Caco-2 (cell line): ENCODE measurements around the gene SYN1. TPM values are rescaled to one million over a fixed set of nuclear protein-coding genes. Genes with fewer than 3 reads are reported as not detected.

ENCODE experiments used
- BruUV-seq: library from RNA; stranded (reverse); fragments of 400-500 nt; replicated peaks from 2 replicates; lab custom pipeline; 2021; lab: Mats Ljungman, UMichigan
- CTCF ChIA-PET: fragments of 300-600 bp; sonication (Branson Sonifier 250); formaldehyde crosslinking; loops from one replicate; lab custom pipeline; 2022; ENCODE audit warnings: antibody characterized with exemption; lab: Charles Lee
- POLR2A ChIA-PET: fragments of 300-600 bp; sonication (Branson Sonifier 250); formaldehyde crosslinking; loops from one replicate; lab custom pipeline; 2022; ENCODE audit warnings: antibody characterized with exemption; lab: Charles Lee
- DNase-seq, 2 experiments: peaks; one replicate each; pipeline versions ENCODE4 v3.0.0 to v3.0.0-alpha.2; 2020 to 2022
- H3K27me3 ChIP-seq: replicated peaks from 2 replicates; pipeline ENCODE4 v1.6.0; 2011; ENCODE audit warnings: low read length; ENCODE audit not compliant: control insufficient read depth, insufficient read depth
- H3K36me3 ChIP-seq: 2 replicates; pipeline ENCODE4 v1.5.1; 2011; ENCODE audit warnings: low read length; ENCODE audit not compliant: control insufficient read depth, insufficient read depth
- H3K4me1 ChIP-seq: fragments of 250-450 bp; sonication (Bioruptor Pico); 2 replicates; pipeline ENCODE4 v1.5.1; 2020; ENCODE audit warnings: mild to moderate bottlenecking
- H3K4me3 ChIP-seq: 2 replicates; pipeline ENCODE4 v1.5.1; 2011; ENCODE audit warnings: low read depth, mild to moderate bottlenecking, control low read depth, low read length
- H3K9me3 ChIP-seq: fragments of 250-450 bp; sonication (Bioruptor Pico); 2 replicates; pipeline ENCODE4 v1.5.1; 2020; ENCODE audit warnings: mild to moderate bottlenecking, moderate library complexity
- H3K27ac Mint-ChIP-seq: one replicate; pipeline ENCODE4 v1.8.0; 2022; ENCODE audit warnings: mixed read lengths; ENCODE audit not compliant: unreplicated experiment
- H3K27me3 Mint-ChIP-seq: one replicate; pipeline ENCODE4 v1.8.0; 2022; ENCODE audit warnings: mixed read lengths; ENCODE audit not compliant: insufficient read depth, unreplicated experiment
- H3K36me3 Mint-ChIP-seq: one replicate; pipeline ENCODE4 v1.8.0; 2022; ENCODE audit warnings: mild to moderate bottlenecking, mixed read lengths; ENCODE audit not compliant: insufficient read depth, unreplicated experiment
- H3K4me1 Mint-ChIP-seq: one replicate; pipeline ENCODE4 v1.8.0; 2022; ENCODE audit warnings: low read depth, mixed read lengths; ENCODE audit not compliant: unreplicated experiment
- H3K4me3 Mint-ChIP-seq: one replicate; pipeline ENCODE4 v1.8.0; 2022; ENCODE audit warnings: mild to moderate bottlenecking, moderate library complexity, mixed read lengths; ENCODE audit not compliant: unreplicated experiment
- H3K9me3 Mint-ChIP-seq: one replicate; pipeline ENCODE4 v1.8.0; 2022; ENCODE audit warnings: mixed read lengths; ENCODE audit not compliant: unreplicated experiment
- CTCF ChIP-seq, 2 experiments: fragments of 200-600 bp in 1 of 2; IDR thresholded peaks; 1 replicate in 1 of 2; 2 replicates in 1 of 2; pipeline versions ENCODE4 v1.5.1 to v1.8.0; 2011 to 2022; ENCODE audit warnings: antibody characterized with exemption in 1 of 2, control low read depth in 1 of 2, inconsistent platforms in 1 of 2, low read depth in 1 of 2, low read length in 1 of 2, mild to moderate bottlenecking in 1 of 2, moderate library complexity in 1 of 2; ENCODE audit not compliant: insufficient read depth in 1 of 2, severe bottlenecking in 1 of 2, unreplicated experiment in 1 of 2
- intact Hi-C: fragments of 100-400 bp; cut with micrococcal nuclease; formaldehyde crosslinking; loops from one replicate; pipeline ENCODE4 v1.10.0; 2022; ENCODE audit not compliant: unreplicated experiment
- total RNA-seq: library from RNA; stranded (reverse); gene quantifications from 2 replicates; pipeline ENCODE4 v1.2.3, GENCODE V29; 2022

SYN1 gene
- total RNA-seq, 1 experiment from 2014 or later = not detected

DNA sequence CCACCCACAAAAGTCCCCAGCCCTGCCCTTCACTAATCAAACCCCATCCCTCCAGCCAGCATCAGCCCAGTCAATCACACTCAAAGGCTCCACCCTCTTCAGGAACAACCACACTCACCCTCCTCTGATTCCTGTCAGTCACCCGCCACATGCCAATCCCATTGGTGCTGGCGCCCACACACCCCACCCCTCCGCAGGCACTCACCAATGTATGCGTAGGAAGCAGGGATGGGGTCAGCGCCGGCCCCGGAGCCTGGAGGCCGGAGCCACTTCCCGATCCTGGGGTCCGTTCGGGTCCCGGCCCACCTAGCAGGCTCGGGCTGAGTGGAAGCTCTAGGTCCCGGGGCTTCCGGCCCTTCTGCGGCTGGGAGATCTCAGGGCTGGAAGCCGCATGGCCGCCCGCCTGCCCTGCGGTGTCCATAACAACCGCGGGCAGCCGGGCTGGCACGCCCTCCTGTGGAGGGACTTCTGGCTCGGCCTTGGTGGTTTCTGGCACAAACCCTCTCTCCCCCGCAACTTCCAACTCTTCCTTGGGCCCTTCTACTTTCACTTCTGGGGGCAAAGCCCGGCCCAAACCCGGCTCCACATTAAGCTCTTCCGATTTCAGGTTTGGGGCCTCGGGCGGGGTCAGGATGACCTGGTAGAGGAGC, 18.0 kb upstream of the SYN1 start:
- Histone ChIP-seq H3K36me3 (no peaks in the 10 kb centered on the region; the same call in 1 of the 2 replicates), H3K4me3 (no peak overlapping the region), H3K4me1 (no peaks in the 10 kb centered on the region), H3K9me3 (no peaks in the 10 kb centered on the region), H3K27me3 (no peaks in the 10 kb centered on the region)
- no TSS peak for BruUV-seq
- no peak overlapping the region for H3K4me3 Mint-ChIP-seq
- H3K9me3 Mint-ChIP-seq = no peaks in the 10 kb centered on the region
- DNase-seq = no peak
- intact Hi-C loops = no loop called here
- no peaks in the 10 kb centered on the region for H3K4me1 Mint-ChIP-seq
- no peak overlapping the region for H3K27ac Mint-ChIP-seq
- H3K27me3 Mint-ChIP-seq = no peaks in the 10 kb centered on the region
- ChIA-PET POLR2A (no interaction called here), CTCF (no interaction called here)
- peaks cover 49% of the 10 kb centered on the region for H3K36me3 Mint-ChIP-seq
- no peak for TF ChIP-seq CTCF (IDR thresholded peaks at IDR 0.05; ENCODE audit: insufficient read depth in 1 of 2, low read depth in 1 of 2, low read length in 1 of 2, severe bottlenecking in 1 of 2, unreplicated experiment in 1 of 2)

- no peaks in the 10 kb centered on the region for H3K4me1 ChIP-seq
- no peaks in the 10 kb centered on the region for H3K27me3 Mint-ChIP-seq
- no peak for TF ChIP-seq CTCF (IDR thresholded peaks at IDR 0.05; ENCODE audit: insufficient read depth in 1 of 2, low read depth in 1 of 2, low read length in 1 of 2, severe bottlenecking in 1 of 2, unreplicated experiment in 1 of 2)
- no peak overlapping the region for H3K27ac Mint-ChIP-seq
- H3K27me3 ChIP-seq = no peaks in the 10 kb centered on the region
- intact Hi-C loops = no loop called here
- no peaks in the 10 kb centered on the region for H3K9me3 ChIP-seq
- H3K4me3 ChIP-seq = no peak overlapping the region
- H3K36me3 Mint-ChIP-seq = peaks cover 32% of the 10 kb centered on the region
- H3K4me3 Mint-ChIP-seq = no peak overlapping the region
- H3K4me1 Mint-ChIP-seq = no peaks in the 10 kb centered on the region
- no TSS peak for BruUV-seq
- no peaks in the 10 kb centered on the region for H3K9me3 Mint-ChIP-seq
- no peaks in the 10 kb centered on the region; the same call in 1 of the 2 replicates for H3K36me3 ChIP-seq
- ChIA-PET POLR2A (no interaction called here), CTCF (no interaction called here)
- DNase-seq = no peak
Observed at GRCh38 chrX:47634871-47635575, 15.4 kb upstream of the SYN1 start.

DNA sequence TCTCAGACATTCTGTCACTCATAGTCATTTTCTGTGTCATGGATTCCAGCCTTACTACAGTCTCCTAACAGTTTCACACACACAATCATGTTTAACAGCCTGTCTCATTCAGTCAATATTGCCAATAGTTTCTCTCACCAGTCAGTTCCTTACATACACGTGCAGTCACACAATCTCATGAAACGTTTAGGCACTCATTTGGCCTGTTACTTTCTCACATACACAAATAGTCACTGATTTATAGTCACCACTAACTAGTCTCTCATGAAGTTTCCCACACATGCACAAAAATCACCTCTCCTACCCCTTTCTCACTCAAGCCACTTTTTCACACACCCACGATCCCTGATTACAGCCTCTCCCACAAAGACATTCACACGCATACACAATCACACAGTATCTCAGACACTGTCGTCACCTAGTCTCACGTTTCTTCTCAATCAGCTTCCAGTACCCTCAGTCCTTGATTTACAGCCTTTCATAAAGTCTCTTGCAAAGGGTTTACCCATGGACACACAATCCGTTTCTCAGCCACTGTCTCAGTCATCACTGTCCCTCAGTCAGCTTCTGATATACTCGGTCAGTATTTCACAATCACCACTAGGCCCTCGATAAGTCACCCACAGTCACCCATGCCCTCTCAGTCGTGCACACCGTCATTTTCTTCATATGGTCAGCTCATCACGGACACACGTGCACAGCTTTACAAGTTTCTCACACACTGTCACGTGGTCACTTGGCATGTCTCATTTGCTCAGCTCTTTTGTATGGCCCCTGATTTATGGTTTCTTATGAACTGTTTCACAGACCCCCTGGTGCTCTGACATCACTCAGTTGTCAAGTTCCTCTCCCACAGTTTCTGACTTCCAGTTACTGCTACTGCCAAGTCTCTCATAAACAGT, 14.3 kb upstream of the SYN1 start:
- no peak overlapping the region for H3K27ac Mint-ChIP-seq
- TF ChIP-seq CTCF (IDR thresholded peaks at IDR 0.05; ENCODE audit: insufficient read depth in 1 of 2, low read depth in 1 of 2, low read length in 1 of 2, severe bottlenecking in 1 of 2, unreplicated experiment in 1 of 2) = no peak
- BruUV-seq = no TSS peak
- no peak for DNase-seq
- H3K4me1 Mint-ChIP-seq = no peaks in the 10 kb centered on the region
- H3K27me3 Mint-ChIP-seq = no peaks in the 10 kb centered on the region
- Histone ChIP-seq H3K4me3 (no peak overlapping the region), H3K9me3 (no peaks in the 10 kb centered on the region), H3K27me3 (no peaks in the 10 kb centered on the region), H3K36me3 (no peaks in the 10 kb centered on the region; the same call in 1 of the 2 replicates), H3K4me1 (no peaks in the 10 kb centered on the region)
- intact Hi-C loops = no loop called here
- POLR2A ChIA-PET = no interaction called here
- no peak overlapping the region for H3K4me3 Mint-ChIP-seq
- H3K9me3 Mint-ChIP-seq = no peaks in the 10 kb centered on the region
- CTCF ChIA-PET = no interaction called here
- H3K36me3 Mint-ChIP-seq = peaks cover 21% of the 10 kb centered on the region
